CD4-positive, alpha-beta memory T cell (primary cell): ENCODE measurements around the gene MSI1. TPM values are rescaled to one million over a fixed set of nuclear protein-coding genes. Genes with fewer than 3 reads are reported as not detected.

ENCODE experiments used
- CTCF ChIA-PET: fragments of 350-600 bp; sonication (Branson Sonifier 250); formaldehyde crosslinking; loops from one replicate; lab custom pipeline; 2021; ENCODE audit warnings: inconsistent platforms; ENCODE audit not compliant: partially characterized antibody; lab: Charles Lee
- POLR2A ChIA-PET: fragments of 350-600 bp; sonication (Branson Sonifier 250); formaldehyde crosslinking; loops from one replicate; lab custom pipeline; 2021; ENCODE audit not compliant: partially characterized antibody; lab: Charles Lee
- DNase-seq, 5 donors: peaks; one replicate each; pipeline versions ENCODE4 v3.0.0 to v3.0.0-alpha.2; 2020 to 2022; ENCODE audit warnings: mixed read lengths in 1 of 5
- H3K27ac ChIP-seq: one replicate; pipeline ENCODE4 v1.7.0; 2013; ENCODE audit warnings: low read depth, low read length
- H3K27me3 ChIP-seq: 2 replicates; pipeline ENCODE4 v1.7.0; 2013; ENCODE audit warnings: mild to moderate bottlenecking, low read length, moderate library complexity; ENCODE audit not compliant: insufficient read depth
- H3K36me3 ChIP-seq: 2 replicates; pipeline ENCODE4 v1.7.0; 2013; ENCODE audit warnings: mild to moderate bottlenecking, low read length, moderate library complexity; ENCODE audit not compliant: insufficient read depth
- H3K4me1 ChIP-seq: 2 replicates; pipeline ENCODE4 v1.7.0; 2013; ENCODE audit warnings: mild to moderate bottlenecking, low read length, moderate library complexity; ENCODE audit not compliant: insufficient read depth
- H3K4me3 ChIP-seq, 2 donors: one replicate each; pipeline ENCODE4 v1.7.0; 2013; ENCODE audit warnings: low read length in 2 of 2, mild to moderate bottlenecking in 1 of 2
- H3K9me3 ChIP-seq, 2 donors: one replicate each; pipeline ENCODE4 v1.7.0; 2013; ENCODE audit warnings: low read length in 2 of 2, control low read depth in 1 of 2; ENCODE audit not compliant: control insufficient read depth in 1 of 2
- H3K27ac Mint-ChIP-seq, 7 donors: one replicate each; pipeline ENCODE4 v1.8.0; 2020 to 2021; ENCODE audit warnings: mixed read lengths in 7 of 7, mild to moderate bottlenecking in 6 of 7, inconsistent platforms in 3 of 7, moderate library complexity in 3 of 7
- H3K27me3 Mint-ChIP-seq, 2 donors: one replicate each; pipeline ENCODE4 v1.8.0; 2020 to 2021; ENCODE audit warnings: mixed read lengths in 2 of 2
- H3K36me3 Mint-ChIP-seq, 2 donors: one replicate each; pipeline ENCODE4 v1.8.0; 2020 to 2021; ENCODE audit warnings: mixed read lengths in 2 of 2, inconsistent platforms in 1 of 2, mild to moderate bottlenecking in 1 of 2
- H3K4me1 Mint-ChIP-seq, 4 donors: one replicate each; pipeline ENCODE4 v1.8.0; 2020 to 2021; ENCODE audit warnings: mixed read lengths in 4 of 4, mild to moderate bottlenecking in 1 of 4
- H3K4me3 Mint-ChIP-seq, 8 donors: one replicate each; pipeline ENCODE4 v1.8.0; 2020 to 2021; ENCODE audit warnings: mixed read lengths in 8 of 8, mild to moderate bottlenecking in 7 of 8, moderate library complexity in 6 of 8, inconsistent platforms in 3 of 8
- H3K9me3 Mint-ChIP-seq, 8 donors: one replicate each; pipeline ENCODE4 v1.8.0; 2020 to 2021; ENCODE audit warnings: mixed read lengths in 8 of 8, mild to moderate bottlenecking in 5 of 8, inconsistent platforms in 3 of 8, moderate library complexity in 1 of 8
- intact Hi-C: fragments of 100-400 bp; cut with micrococcal nuclease; formaldehyde crosslinking; loops from one replicate; pipeline ENCODE4 v1.15.1; 2023
- polyA plus RNA-seq, 2 donors: library from polyadenylated mRNA; unstranded; fragments of 300-500 nt; fragmentation: Illumina TruSeq; gene quantifications; one replicate each; pipeline ENCODE4 v1.2.3, GENCODE V29; 2021
- total RNA-seq, 2 experiments: library from RNA; stranded (reverse); gene quantifications; one replicate each; pipeline ENCODE4 v1.2.3, GENCODE V29; 2021

MSI1 gene
- total and polyA plus RNA-seq, 4 experiments from 2014 or later = not detected

GRCh38 chr12:120301962-120302815 lies 66.8 kb downstream of the MSI1 start, which contains the start of gene SIRT4:
Gene SIRT4, plus strand, starts transcription at chr12:120302321. Its CDS starts 1,241 bp downstream, at chr12:120303562.
- ChIA-PET CTCF (interaction anchor here (0.6 to 3.9 kb wide), 23 partner anchors 8 to 257 kb away, joined by 3 to 69 read pairs (median 4); partner anchors contain the start of genes RNU4-1, RNU4-2, RPLP0 and SRSF9), POLR2A (interaction anchor here (0.7 to 4.4 kb wide), 25 partner anchors 8 to 411 kb away, joined by 3 to 207 read pairs (median 4); partner anchors contain the start of genes COQ5, DYNLL1, PLA2G1B and POP5)
- DNase-seq = peak; percentile 87 to 91 (median 88)
- H3K36me3 Mint-ChIP-seq = peaks cover 0 to 2% of the 10 kb centered on the region in 2 donors
- peaks cover 3% of the 10 kb centered on the region for H3K4me1 ChIP-seq
- H3K4me1 Mint-ChIP-seq = peaks cover 6 to 10% (median 8%) of the 10 kb centered on the region in 4 donors
- no peaks in the 10 kb centered on the region for H3K36me3 ChIP-seq
- peak within 1 kb of the TSS; percentile 65 to 94 for H3K4me3 ChIP-seq
- no peaks in the 10 kb centered on the region for H3K27me3 Mint-ChIP-seq
- peak within 1 kb of the TSS; percentile 93 to 98 (median 96) for H3K4me3 Mint-ChIP-seq
- no peaks in the 10 kb centered on the region for H3K9me3 Mint-ChIP-seq
- H3K27ac ChIP-seq = peak within 1 kb of the TSS; percentile 62
- no peaks in the 10 kb centered on the region for H3K9me3 ChIP-seq
- intact Hi-C loops = loop anchor here (1.0 kb wide), 2 partner anchors 9 to 15 kb away; partner anchors contain the start of gene RNU4-1
- H3K27me3 ChIP-seq = no peaks in the 10 kb centered on the region
- H3K27ac Mint-ChIP-seq = peak within 1 kb of the TSS; percentile 77 to 95 (median 93)

- POLR2A ChIA-PET = interaction anchor here (0.8 to 6.0 kb wide), 31 partner anchors 10 to 1334 kb away, joined by 3 to 241 read pairs (median 11); partner anchors contain the start of genes BICDL1, COQ5, COX6A1 and DYNLL1
- Histone ChIP-seq H3K9me3 (no peaks in the 10 kb centered on the region), H3K27me3 (no peaks in the 10 kb centered on the region), H3K4me3 (peak within 1 kb of the TSS; percentile 86 to 96), H3K4me1 (peaks cover 18% of the 10 kb centered on the region), H3K36me3 (no peaks in the 10 kb centered on the region), H3K27ac (peak within 1 kb of the TSS; percentile 99)
- Mint-ChIP-seq H3K9me3 (no peaks in the 10 kb centered on the region), H3K4me3 (no peak within 1 kb of the TSS), H3K27me3 (no peaks in the 10 kb centered on the region), H3K36me3 (no peaks in the 10 kb centered on the region), H3K27ac (no peak within 1 kb of the TSS), H3K4me1 (peaks cover 6 to 13% (median 8%) of the 10 kb centered on the region in 4 donors)
- CTCF ChIA-PET = interaction anchor here (0.7 to 5.8 kb wide), 10 partner anchors 9 to 145 kb away, joined by 3 to 44 read pairs (median 10); partner anchors contain the start of genes PXN, RPLP0 and SIRT4
- DNase-seq = peak; percentile 87 to 93 (median 91)
- intact Hi-C loops = loop anchor here (1.0 to 5.0 kb wide), 6 partner anchors 9 to 1494 kb away; partner anchors contain the start of genes COX6A1, PXN, RPLP0 and SIRT4
Observed at GRCh38 chr12:120292661-120293531, 76.1 kb downstream of the MSI1 start, which contains the start of gene RNU4-1. Gene RNU4-1, minus strand, starts transcription at chr12:120293237.

DNA sequence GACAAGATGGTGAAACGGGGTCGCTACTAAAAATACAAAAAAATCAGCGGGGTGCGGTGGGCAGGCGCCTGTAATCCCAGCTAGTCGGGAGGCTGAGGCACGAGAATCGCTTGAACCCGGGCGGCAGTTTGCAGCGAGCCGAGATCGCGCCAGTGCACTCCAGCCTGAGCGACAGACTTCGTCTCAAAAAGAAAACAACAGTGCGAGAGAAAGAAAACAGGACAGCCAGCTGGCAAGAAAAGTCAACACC lies 76.6 kb downstream of the MSI1 start:
- Mint-ChIP-seq H3K9me3 (no peaks in the 10 kb centered on the region), H3K4me3 (no peak overlapping the region), H3K27me3 (no peaks in the 10 kb centered on the region), H3K4me1 (peaks cover 6 to 13% (median 8%) of the 10 kb centered on the region in 4 donors), H3K27ac (no peak overlapping the region), H3K36me3 (no peaks in the 10 kb centered on the region)
- Histone ChIP-seq H3K27ac (peak overlapping the region; percentile 99), H3K4me1 (peaks cover 18% of the 10 kb centered on the region), H3K36me3 (no peaks in the 10 kb centered on the region), H3K9me3 (no peaks in the 10 kb centered on the region), H3K4me3 (peak overlapping the region; percentile 86 to 96), H3K27me3 (no peaks in the 10 kb centered on the region)
- intact Hi-C loops = loop anchor here (1.0 to 5.0 kb wide), 3 partner anchors 25 to 1495 kb away; partner anchors contain the start of gene COX6A1
- POLR2A ChIA-PET = interaction anchor here (0.9 to 6.0 kb wide), 31 partner anchors 9 to 1334 kb away, joined by 3 to 241 read pairs (median 11); partner anchors contain the start of genes BICDL1, COQ5, COX6A1 and DYNLL1
- DNase-seq = no peak
- CTCF ChIA-PET = interaction anchor here (0.7 to 5.8 kb wide), 9 partner anchors 10 to 146 kb away, joined by 3 to 44 read pairs (median 5); partner anchors contain the start of genes PXN, RPLP0 and SIRT4

Other genes starting within 250 kb of the MSI1 start
- gene GCN1, start 174.4 kb downstream of the MSI1 start, total RNA-seq = 100 to 1,000 TPM; 127 to 132 TPM
- 10 to 100 TPM; 13.9 to 29.6 TPM for gene GCN1, start 174.4 kb downstream of the MSI1 start, polyA plus RNA-seq
- gene RPLP0, start 168.1 kb downstream of the MSI1 start, total RNA-seq = 1,000 to 10,000 TPM; 1,817 to 1,965 TPM
- gene RPLP0, start 168.1 kb downstream of the MSI1 start, polyA plus RNA-seq = 1,000 to 10,000 TPM; 1,342 to 2,125 TPM
- gene PXN, start 103.4 kb downstream of the MSI1 start, total RNA-seq = 100 to 1,000 TPM; 108 to 126 TPM
- gene PXN, start 103.4 kb downstream of the MSI1 start, polyA plus RNA-seq = 100 to 1,000 TPM in 1 of 2 donors, 10 to 100 TPM in 1; 81.7 to 115 TPM
- gene RNU4-2, start 77.3 kb downstream of the MSI1 start, total RNA-seq = over 10,000 TPM in 1 of 2 experiments, 1,000 to 10,000 TPM in 1; 8,627 to 11,547 TPM
- gene RNU4-2, start 77.3 kb downstream of the MSI1 start, polyA plus RNA-seq = not detected
- 1,000 to 10,000 TPM in 1 of 2 experiments, 100 to 1,000 TPM in 1; 925 to 1,200 TPM for gene RNU4-1, start 75.9 kb downstream of the MSI1 start, total RNA-seq
- gene RNU4-1, start 75.9 kb downstream of the MSI1 start, polyA plus RNA-seq = not detected
- gene SIRT4, start 66.8 kb downstream of the MSI1 start, total RNA-seq = 1 to 10 TPM; 4.9 to 5.9 TPM
- gene SIRT4, start 66.8 kb downstream of the MSI1 start, polyA plus RNA-seq = 1 to 10 TPM in 1 of 2 donors, under 1 TPM in 1; 0.46 to 2.2 TPM
- gene PLA2G1B, start 41.4 kb downstream of the MSI1 start, total RNA-seq = not detected
- under 1 TPM in 1 of 2 donors, not detected in 1; 0.99 TPM for gene PLA2G1B, start 41.4 kb downstream of the MSI1 start, polyA plus RNA-seq
- gene COX6A1, start 68.9 kb upstream of the MSI1 start, total RNA-seq = 100 to 1,000 TPM; 144 to 158 TPM
- gene COX6A1, start 68.9 kb upstream of the MSI1 start, polyA plus RNA-seq = 1,000 to 10,000 TPM in 1 of 2 donors, 100 to 1,000 TPM in 1; 828 to 1,220 TPM
- gene TRIAP1, start 77.2 kb upstream of the MSI1 start, total RNA-seq = 10 to 100 TPM; 17.3 to 22.8 TPM
- 10 to 100 TPM; 46.2 to 65.0 TPM for gene TRIAP1, start 77.2 kb upstream of the MSI1 start, polyA plus RNA-seq
- gene GATC, start 77.3 kb upstream of the MSI1 start, total RNA-seq = 10 to 100 TPM; 30.2 to 31.9 TPM
- 10 to 100 TPM in 1 of 2 donors, 1 to 10 TPM in 1; 9.3 to 21.2 TPM for gene GATC, start 77.3 kb upstream of the MSI1 start, polyA plus RNA-seq
- gene SRSF9, start 100.6 kb upstream of the MSI1 start, total RNA-seq = 100 to 1,000 TPM; 139 to 143 TPM
- 100 to 1,000 TPM; 169 to 235 TPM for gene SRSF9, start 100.6 kb upstream of the MSI1 start, polyA plus RNA-seq
- gene DYNLL1, start 126.9 kb upstream of the MSI1 start, total RNA-seq = 100 to 1,000 TPM in 1 of 2 experiments, 10 to 100 TPM in 1; 97.5 to 108 TPM
- 100 to 1,000 TPM; 348 to 351 TPM for gene DYNLL1, start 126.9 kb upstream of the MSI1 start, polyA plus RNA-seq
- 10 to 100 TPM; 19.7 to 21.6 TPM for gene COQ5, start 160.0 kb upstream of the MSI1 start, total RNA-seq
- 10 to 100 TPM; 35.2 to 55.1 TPM for gene COQ5, start 160.0 kb upstream of the MSI1 start, polyA plus RNA-seq
- 100 to 1,000 TPM; 244 to 249 TPM for gene RNF10, start 165.2 kb upstream of the MSI1 start, total RNA-seq
- 100 to 1,000 TPM; 101 to 146 TPM for gene RNF10, start 165.2 kb upstream of the MSI1 start, polyA plus RNA-seq
- gene POP5, start 212.2 kb upstream of the MSI1 start, total RNA-seq = 10 to 100 TPM; 70.4 to 70.7 TPM
- gene POP5, start 212.2 kb upstream of the MSI1 start, polyA plus RNA-seq = 10 to 100 TPM; 89.4 to 91.6 TPM